ENCODE data around the gene FOSL1.

Gene FOSL1

DNA sequence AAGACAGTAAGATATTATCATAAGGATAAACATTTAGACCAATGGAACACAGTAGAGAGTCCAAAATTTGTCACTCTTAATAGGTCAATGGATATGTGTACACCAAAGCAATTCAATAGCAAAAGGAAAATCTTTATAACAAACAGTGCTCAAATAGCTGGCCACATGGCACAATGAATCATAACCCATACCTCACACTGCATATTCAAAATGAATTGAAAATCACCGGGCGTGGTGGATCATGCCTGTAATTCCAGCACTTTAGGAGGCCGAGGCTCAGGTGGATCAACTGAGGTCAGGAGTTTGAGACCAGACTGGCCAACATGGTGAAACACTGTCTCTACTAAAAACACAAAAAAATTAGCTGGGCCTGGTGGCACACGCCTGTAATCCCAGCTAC lies 58.0 kb downstream of the FOSL1 start:
- no peak overlapping the region for H3K4me3 ChIP-seq (ENCODE audit: low read depth, low read length)
- TF ChIP-seq, protein P1, sequence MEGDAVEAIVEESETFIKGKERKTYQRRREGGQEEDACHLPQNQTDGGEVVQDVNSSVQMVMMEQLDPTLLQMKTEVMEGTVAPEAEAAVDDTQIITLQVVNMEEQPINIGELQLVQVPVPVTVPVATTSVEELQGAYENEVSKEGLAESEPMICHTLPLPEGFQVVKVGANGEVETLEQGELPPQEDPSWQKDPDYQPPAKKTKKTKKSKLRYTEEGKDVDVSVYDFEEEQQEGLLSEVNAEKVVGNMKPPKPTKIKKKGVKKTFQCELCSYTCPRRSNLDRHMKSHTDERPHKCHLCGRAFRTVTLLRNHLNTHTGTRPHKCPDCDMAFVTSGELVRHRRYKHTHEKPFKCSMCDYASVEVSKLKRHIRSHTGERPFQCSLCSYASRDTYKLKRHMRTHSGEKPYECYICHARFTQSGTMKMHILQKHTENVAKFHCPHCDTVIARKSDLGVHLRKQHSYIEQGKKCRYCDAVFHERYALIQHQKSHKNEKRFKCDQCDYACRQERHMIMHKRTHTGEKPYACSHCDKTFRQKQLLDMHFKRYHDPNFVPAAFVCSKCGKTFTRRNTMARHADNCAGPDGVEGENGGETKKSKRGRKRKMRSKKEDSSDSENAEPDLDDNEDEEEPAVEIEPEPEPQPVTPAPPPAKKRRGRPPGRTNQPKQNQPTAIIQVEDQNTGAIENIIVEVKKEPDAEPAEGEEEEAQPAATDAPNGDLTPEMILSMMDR (IDR thresholded peaks at IDR 0.05; ENCODE audit: insufficient read depth, low read depth, low read length, missing control alignments) = no peak

More for the DNA sequence above, 58.0 kb downstream of the FOSL1 start:
- no peak for DNase-seq (ENCODE audit: low read depth)

All from GM12865 (cell line).